Mammary epithelial cell (primary cell): Measurements from ENCODE around the gene LENG8.

ENCODE experiments used
- EZH2 ChIP-seq: IDR thresholded peaks from 2 replicates; pipeline ENCODE4 v1.6.1; 2012; ENCODE audit warnings: low read length, inconsistent platforms, borderline replicate concordance
- TF ChIP-seq, protein P1 (sequence below), 2 donors: IDR thresholded peaks in 1 of 2; conservative IDR thresholded peaks in 1 of 2; 2 replicates each; pipeline ENCODE4 v1.5.1; 2011 to 2012; ENCODE audit warnings: inconsistent platforms in 2 of 2, low read length in 2 of 2, mild to moderate bottlenecking in 2 of 2, control low read depth in 1 of 2, low read depth in 1 of 2; ENCODE audit not compliant: insufficient read depth in 1 of 2; ENCODE audit errors: extremely low read depth in 1 of 2

DNA sequence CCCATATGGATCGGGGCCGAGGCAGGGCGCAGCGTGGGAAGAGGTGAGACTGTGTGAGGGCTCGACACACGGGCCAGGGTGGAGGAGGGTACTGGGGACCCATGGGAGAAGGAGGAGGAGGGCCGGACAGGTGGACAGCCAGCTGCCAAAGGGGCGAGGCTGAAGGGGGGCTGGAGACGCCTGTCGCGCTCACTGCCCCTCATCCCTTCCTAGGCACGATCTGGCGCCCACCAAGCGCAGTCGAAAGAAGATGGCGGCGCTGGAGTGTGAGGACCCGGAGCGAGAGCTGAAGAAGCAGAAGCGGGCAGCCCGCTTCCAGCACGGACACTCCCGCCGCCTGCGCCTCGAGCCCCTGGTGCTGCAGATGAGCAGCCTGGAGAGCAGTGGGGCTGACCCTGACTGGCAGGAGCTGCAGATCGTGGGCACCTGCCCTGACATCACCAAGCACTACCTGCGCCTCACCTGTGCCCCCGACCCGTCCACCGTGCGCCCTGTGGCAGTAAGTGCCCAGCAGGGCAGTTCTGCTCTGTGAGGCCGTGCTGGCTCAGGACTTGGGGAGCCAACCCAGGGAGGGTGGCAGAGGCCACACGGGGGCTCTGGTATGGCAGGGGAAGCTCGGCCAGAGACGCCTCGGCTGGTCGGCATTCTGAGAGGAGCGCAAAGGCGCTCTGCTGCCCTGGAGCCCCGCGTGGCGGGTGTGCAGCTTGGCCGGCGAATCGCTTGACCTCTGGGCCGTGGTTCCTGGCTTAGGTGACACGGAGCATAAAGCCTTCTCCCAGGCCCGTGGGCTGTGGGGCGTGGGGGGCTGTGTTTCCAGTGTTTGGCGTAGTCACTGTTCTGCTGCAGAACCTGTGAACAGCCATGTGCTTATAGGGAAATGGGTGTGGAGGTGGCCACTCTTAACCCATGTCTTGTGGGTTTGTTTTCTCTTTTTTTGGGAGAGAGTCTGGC is 7.7 kb downstream of the LENG8 start:
- TF ChIP-seq, protein P1, sequence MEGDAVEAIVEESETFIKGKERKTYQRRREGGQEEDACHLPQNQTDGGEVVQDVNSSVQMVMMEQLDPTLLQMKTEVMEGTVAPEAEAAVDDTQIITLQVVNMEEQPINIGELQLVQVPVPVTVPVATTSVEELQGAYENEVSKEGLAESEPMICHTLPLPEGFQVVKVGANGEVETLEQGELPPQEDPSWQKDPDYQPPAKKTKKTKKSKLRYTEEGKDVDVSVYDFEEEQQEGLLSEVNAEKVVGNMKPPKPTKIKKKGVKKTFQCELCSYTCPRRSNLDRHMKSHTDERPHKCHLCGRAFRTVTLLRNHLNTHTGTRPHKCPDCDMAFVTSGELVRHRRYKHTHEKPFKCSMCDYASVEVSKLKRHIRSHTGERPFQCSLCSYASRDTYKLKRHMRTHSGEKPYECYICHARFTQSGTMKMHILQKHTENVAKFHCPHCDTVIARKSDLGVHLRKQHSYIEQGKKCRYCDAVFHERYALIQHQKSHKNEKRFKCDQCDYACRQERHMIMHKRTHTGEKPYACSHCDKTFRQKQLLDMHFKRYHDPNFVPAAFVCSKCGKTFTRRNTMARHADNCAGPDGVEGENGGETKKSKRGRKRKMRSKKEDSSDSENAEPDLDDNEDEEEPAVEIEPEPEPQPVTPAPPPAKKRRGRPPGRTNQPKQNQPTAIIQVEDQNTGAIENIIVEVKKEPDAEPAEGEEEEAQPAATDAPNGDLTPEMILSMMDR (conservative IDR thresholded peaks at IDR 0.05 in 1 of 2, IDR thresholded peaks at IDR 0.05 in 1 of 2; ENCODE audit: extremely low read depth in 1 of 2, insufficient read depth in 1 of 2, low read depth in 1 of 2, low read length in 2 of 2) = no peak
- TF ChIP-seq EZH2 = no peak
